Lung (tissue), 12 donors: ENCODE measurements around the gene ATP1A1. TPM values are rescaled to one million over a fixed set of nuclear protein-coding genes. Genes with fewer than 3 reads are reported as not detected.

ENCODE experiments used
- ATAC-seq: fragments of 200-7000 bp; cut with Tn5 transposase; one replicate; pipeline ENCODE4 v1.9.1; 2020; ENCODE audit warnings: moderate number of reproducible peaks; ENCODE audit not compliant: insufficient read depth, low FRiP score
- DNase-seq, 3 donors: peaks; one replicate each; pipeline ENCODE4 v3.0.0-alpha.2; 2013 to 2017
- H3K27ac ChIP-seq, 2 donors: one replicate each; pipeline ENCODE4 v1.5.1; 2013; ENCODE audit warnings: mild to moderate bottlenecking in 2 of 2, moderate library complexity in 2 of 2, control low read depth in 1 of 2, inconsistent platforms in 1 of 2, low read depth in 1 of 2, low read length in 1 of 2
- H3K27me3 ChIP-seq, 3 donors: one replicate each; pipeline ENCODE4 v1.5.1; 2013; ENCODE audit warnings: low read length in 2 of 3; ENCODE audit not compliant: control insufficient read depth in 3 of 3, insufficient read depth in 3 of 3
- H3K36me3 ChIP-seq, 4 donors: one replicate each; pipeline ENCODE4 v1.5.1; 2013; ENCODE audit warnings: low read length in 4 of 4, mild to moderate bottlenecking in 1 of 4, moderate library complexity in 1 of 4; ENCODE audit not compliant: control insufficient read depth in 4 of 4, insufficient read depth in 4 of 4
- H3K4me1 ChIP-seq, 5 donors: one replicate each; pipeline ENCODE4 v1.5.1; 2013; ENCODE audit warnings: low read length in 5 of 5, mild to moderate bottlenecking in 2 of 5, moderate library complexity in 1 of 5; ENCODE audit not compliant: control insufficient read depth in 5 of 5, insufficient read depth in 5 of 5
- H3K4me3 ChIP-seq: one replicate; pipeline ENCODE4 v1.5.1; 2013; ENCODE audit warnings: mild to moderate bottlenecking, control low read depth, moderate library complexity
- H3K9ac ChIP-seq, 2 donors: one replicate each; pipeline ENCODE4 v1.5.1; 2013; ENCODE audit warnings: low read length in 2 of 2, control low read depth in 1 of 2; ENCODE audit not compliant: insufficient read depth in 1 of 2
- H3K9me3 ChIP-seq, 4 donors: one replicate each; pipeline ENCODE4 v1.5.1; 2013; ENCODE audit warnings: low read length in 3 of 4, mild to moderate bottlenecking in 1 of 4, moderate library complexity in 1 of 4; ENCODE audit not compliant: control insufficient read depth in 4 of 4, insufficient read depth in 3 of 4
- CTCF ChIP-seq: IDR thresholded peaks from 2 replicates; pipeline ENCODE4 v1.5.1; 2012; ENCODE audit warnings: mild to moderate bottlenecking; ENCODE audit errors: control extremely low read depth, extremely low read depth
- WGBS, 2 donors: extraction: QIAGEN DNeasy Blood & Tissue Kit; methylation state at CpG; one replicate each; pipeline ENCODE4 v1.1.7; 2013; 5-methylcytosine and 5-hydroxymethylcytosine counted together
- polyA plus RNA-seq, 2 donors: library from polyadenylated mRNA; stranded (reverse); fragments of 200-250 nt; gene quantifications; one replicate each; pipeline ENCODE4 v1.2.1, GENCODE V29; 2013
- total RNA-seq, 2 donors: library from RNA; depleted of rRNA in 1 of 2; stranded (reverse); fragments of >200 nt in 1 of 2; gene quantifications; one replicate each; pipeline ENCODE4 v1.2.1, GENCODE V29; 2014 to 2021
- donor health status: control.
- donor health status: control.
- donor health status: Bipolar disorder and iron deficiency.
- donor health status: healthy.
- donor health status: DM: yes; HTN: yes; CAD: no.

ATP1A1 gene
- total and polyA plus RNA-seq, 4 donors = 320 to 715 (median 612) TPM

GRCh38 chr1:116338400-116338799 lies 34.6 kb upstream of the ATP1A1 start:
- no peak for DNase-seq
- Histone ChIP-seq H3K27me3 (peaks cover 0 to 2% (median 0%) of the 10 kb centered on the region in 3 donors), H3K4me3 (no peak overlapping the region), H3K9me3 (no peaks in the 10 kb centered on the region), H3K27ac (no peak overlapping the region), H3K9ac (no peak overlapping the region), H3K36me3 (no peaks in the 10 kb centered on the region), H3K4me1 (peaks cover 0 to 11% (median 7%) of the 10 kb centered on the region in 5 donors)
- no peak for TF ChIP-seq CTCF
- 90 to 95% methylated on average over 2 of the region's 2 CpGs for WGBS, 2 donors
- ATAC-seq = no peak

- H3K4me3 ChIP-seq = no peak overlapping the region
- WGBS, 2 donors = 76 to 79% methylated on average over 2 of the region's 2 CpGs
- no peak overlapping the region for H3K9ac ChIP-seq
- H3K27me3 ChIP-seq = peaks cover 0 to 2% (median 0%) of the 10 kb centered on the region in 3 donors
- H3K36me3 ChIP-seq = no peaks in the 10 kb centered on the region
- no peaks in the 10 kb centered on the region for H3K4me1 ChIP-seq
- no peaks in the 10 kb centered on the region for H3K9me3 ChIP-seq
- ATAC-seq (no peak), DNase-seq (no peak)
- TF ChIP-seq CTCF = no peak
- no peak overlapping the region for H3K27ac ChIP-seq
Measured at GRCh38 chr1:116340506-116341231, 32.4 kb upstream of the ATP1A1 start.

GRCh38 chr1:116343019-116343418 lies 30.0 kb upstream of the ATP1A1 start:
- H3K27me3 ChIP-seq = peaks cover 0 to 2% (median 0%) of the 10 kb centered on the region in 3 donors
- WGBS, 2 donors = 91 to 93% methylated on average over 4 of the region's 4 CpGs

More at GRCh38 chr1:116343019-116343418, 30.0 kb upstream of the ATP1A1 start:
- no peak overlapping the region for H3K4me3 ChIP-seq
- no peak for DNase-seq
- TF ChIP-seq CTCF = no peak
- no peaks in the 10 kb centered on the region for H3K36me3 ChIP-seq
- H3K27ac ChIP-seq = no peak overlapping the region
- no peak for ATAC-seq
- no peaks in the 10 kb centered on the region for H3K4me1 ChIP-seq
- no peaks in the 10 kb centered on the region for H3K9me3 ChIP-seq
- H3K9ac ChIP-seq = no peak overlapping the region
